ENCODE data around the gene MPV17L2.

MPV17L2 gene

DNA sequence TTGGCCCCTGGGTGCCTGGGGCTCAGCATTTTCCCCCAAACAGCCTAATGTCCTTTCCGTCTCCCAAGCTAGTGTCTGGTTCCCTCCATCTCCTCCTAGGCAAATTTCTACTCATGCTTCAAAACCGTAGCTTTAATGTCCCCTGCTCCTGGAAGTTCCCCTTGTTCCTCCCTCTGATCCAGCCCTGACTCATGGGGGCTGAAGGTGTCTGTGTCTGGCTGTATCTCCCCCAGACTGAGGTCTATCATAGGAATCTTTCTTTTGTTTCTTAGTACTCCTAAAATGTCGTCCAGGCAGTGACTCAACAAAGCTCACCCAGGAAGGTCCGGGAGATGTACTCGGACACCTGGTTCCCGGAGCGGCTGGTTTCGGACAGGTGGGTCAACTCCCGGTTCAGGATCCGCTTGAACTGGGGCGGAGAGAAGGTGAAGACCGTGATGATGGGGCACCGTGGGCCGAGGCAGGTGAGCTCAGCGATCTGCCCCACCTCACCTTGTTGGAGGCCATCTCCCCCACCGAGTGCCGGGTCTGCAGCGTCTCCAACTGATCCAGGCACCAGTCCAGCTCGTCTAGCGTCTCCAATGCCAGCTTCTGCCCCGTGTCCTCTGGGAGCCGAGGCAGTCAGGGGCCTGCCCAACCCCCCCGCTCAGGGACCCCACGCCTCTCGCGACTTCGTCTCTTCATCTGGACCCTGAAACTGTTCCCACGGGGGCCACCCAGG, 27.1 kb downstream of the MPV17L2 start:
- DNase-seq: no peak

DNA sequence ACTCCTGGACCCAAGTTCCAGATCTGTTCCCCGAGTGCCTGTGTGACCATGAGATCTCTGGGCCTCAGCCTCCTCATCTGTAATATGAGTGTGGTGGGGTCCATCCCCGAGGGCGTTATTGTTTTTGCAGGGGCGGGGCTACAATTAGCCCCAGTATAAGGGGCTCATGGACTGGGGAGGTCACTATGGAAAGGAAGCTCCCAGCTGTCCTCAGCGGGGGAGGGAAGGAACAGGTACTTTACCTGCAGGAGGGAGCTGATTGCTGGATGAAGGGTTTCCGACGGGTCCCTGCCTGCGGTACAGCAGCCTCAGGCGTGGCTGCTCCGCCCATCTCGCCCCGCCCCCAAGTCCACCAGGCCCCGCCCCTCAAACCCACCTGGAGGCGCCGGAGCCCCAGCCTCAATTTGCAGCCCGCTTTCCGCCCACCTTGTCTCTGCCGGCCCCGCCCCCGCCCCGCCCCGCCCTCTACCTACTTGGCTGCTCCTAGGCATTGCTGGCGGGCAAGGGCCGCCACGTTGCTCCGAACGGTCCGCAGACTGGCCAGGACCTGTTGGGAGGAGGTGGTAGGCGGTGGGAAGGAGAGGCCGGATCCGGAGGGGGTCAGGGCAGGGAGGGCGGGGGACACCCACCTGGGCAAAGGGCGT, 27.7 kb downstream of the MPV17L2 start:
- no peak for DNase-seq

DNA sequence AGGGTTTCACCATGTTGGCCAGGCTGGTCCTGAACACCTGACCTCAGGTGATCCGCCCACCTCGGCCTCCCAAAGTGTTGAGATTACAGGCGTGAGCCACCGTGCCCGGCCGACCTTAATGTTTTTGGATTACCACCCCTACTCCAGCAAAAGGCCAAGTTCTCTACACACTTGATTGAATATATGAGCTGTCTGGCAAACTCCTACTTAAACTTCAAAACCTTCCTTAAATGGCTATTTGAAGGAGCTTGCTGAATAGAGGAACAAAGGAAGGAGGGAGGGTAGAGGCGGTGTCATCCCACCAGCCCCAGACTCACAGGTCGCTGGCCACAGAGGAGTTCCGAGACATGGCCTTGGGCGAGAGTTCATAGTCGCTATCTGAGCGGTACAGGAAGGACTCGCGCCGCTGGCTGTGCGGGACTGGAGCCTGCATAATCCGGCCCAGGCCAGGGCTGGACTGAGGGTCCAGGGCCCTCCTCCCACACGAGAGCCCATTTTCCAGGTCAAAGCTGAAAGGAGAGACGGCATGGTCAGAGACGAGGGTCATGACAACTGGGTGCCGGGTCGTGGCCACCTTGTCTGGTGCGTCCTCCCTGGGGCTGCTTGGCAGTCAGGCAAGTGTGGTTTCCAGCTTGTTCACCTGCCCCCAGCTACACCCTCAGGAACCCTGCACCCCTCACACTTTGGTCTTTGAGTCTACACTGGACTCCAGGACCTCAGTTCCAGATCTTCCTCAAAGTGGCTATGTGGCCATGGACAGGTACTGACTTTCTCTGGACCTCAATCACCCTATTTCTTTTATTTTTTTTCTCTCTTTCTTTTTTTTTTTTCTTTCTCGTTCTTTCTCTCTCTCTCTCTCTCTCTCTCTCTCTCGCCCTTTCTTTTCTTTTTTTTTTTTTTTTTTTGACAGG, 29.1 kb downstream of the MPV17L2 start:
- no peak for DNase-seq

DNA sequence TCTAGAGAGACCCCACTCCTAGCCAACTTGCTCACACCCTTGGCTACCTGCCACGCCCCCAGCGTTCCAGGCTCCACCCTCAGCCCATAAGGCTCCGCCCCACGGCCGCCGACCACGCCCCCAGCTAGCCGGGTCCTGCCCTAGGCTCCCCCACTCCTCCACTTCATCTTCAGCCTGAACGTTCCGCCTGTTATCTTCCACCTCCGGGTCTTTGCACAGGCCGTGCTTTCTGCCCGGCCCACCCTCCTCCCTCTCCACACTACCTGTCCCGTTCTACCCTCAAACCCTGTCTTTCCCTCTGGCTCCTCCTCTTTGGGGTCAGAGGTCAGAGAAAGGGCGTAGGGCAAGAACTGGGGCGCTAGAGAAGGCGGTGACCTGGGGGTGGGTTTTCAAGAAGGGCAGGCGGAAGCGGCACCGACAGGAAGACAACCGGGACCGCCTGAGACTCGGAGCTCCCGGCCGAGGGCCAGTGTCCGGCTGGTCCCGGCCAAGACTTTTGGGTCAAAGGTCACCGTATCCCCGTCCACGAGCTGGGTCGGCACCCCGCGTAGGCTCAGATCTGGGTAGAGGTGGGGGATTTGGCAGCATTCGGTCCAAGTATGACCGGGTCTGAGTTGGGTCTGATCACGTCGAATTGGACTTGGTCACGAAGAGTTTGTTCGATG, 31.0 kb downstream of the MPV17L2 start:
- DNase-seq: peak; percentile 43

DNA sequence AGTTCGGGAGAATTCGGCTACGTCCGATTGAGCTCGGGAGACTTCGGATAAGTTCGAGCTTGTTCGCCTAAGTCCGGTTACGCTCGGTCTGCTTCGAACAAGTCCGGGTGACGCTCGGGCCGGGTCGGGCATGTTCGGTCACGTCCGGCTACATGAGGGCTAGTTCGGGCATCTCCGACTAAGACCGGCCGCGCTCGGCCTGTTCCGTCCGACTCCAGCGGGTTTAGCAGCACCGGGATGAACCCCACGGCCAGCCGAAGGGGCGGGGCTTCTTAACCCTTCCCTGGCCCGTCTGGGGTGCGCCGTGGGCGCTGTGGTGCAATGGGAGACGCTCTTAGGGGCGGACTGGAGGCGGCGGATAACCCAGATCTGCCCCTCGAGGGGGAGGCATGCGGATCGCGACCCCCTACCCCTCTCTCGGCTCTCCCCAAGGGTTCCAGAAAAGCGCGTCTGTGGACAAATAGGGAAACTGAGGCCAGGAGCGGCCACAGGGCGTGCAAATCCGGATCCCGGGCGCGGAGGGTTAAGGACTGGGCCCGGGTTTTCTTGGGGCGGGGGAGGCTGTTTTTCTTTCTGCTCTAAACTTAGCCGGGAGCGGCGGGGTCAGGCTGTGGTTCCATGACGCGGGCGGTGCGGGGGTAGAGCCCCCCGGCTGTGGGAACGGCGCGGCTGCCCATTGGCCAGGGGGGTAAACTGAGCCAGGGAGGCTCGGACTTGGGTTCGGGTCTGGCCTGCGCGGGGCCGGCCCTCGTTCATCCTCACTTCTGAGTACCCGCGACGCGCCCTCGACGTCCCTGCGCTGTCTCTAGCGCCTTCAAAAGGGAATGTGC, 31.7 kb downstream of the MPV17L2 start:
- peak; percentile 96 for DNase-seq

DNA sequence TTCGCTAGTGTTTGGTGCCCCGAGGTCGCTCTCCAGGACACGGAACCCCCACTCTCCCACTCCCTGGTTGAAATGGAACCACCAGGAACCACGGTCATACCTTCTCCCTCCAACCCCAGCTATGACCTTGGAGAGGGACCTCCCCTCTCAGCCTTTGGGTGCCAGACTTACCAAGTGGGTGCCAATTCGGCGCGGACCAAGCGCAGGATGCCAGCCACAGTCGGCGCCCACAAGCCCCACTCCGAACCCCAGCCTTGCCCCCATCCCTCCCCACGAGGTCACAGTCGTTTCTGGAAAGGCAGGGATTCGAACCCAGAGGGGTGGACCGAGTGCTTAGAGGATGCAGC, 32.3 kb downstream of the MPV17L2 start:
- no peak for DNase-seq

DNA sequence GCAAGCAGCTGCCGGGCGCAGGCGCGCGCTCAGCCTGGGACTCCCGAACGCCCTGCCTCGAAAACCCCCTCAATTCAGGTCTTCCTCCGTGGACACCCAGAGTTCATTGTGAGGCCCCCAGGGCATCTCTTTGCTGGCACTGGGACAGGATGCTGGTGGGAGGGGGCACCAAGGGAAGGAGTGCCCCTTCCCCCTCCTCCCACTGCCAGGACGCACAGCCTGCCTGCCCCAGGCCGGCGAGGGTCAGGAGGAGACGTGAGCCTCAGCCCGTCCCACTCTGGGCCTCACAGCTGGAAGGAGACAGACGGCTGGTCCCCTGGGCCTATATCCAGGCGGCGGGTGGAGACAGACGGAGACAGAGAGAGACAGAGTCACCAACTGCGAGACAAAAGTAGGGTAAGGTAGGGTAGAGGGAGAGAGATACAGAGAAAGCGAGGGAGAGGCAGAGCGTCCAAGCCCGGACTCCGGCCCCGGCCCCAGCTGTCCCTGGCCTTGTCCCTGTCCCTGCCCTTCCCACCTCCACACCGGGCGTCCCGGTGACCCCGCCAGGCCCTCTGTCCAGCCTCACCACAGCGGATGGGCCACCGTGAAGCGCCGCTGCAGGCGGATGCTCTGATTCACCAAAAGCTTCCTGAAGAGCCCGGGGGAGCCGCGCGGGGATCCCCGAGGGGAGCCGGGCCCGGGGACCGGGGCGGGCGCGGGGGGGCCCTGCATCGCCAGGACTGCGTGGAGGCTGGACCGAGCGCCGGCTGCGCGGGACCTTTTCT, 32.9 kb downstream of the MPV17L2 start, which contains the start of gene PDE4C:
Gene PDE4C, minus strand, starts transcription at position 737 of the 767 bp plus-strand sequence. Its CDS starts 23 bp downstream, at position 714.
- DNase-seq: no peak

DNA sequence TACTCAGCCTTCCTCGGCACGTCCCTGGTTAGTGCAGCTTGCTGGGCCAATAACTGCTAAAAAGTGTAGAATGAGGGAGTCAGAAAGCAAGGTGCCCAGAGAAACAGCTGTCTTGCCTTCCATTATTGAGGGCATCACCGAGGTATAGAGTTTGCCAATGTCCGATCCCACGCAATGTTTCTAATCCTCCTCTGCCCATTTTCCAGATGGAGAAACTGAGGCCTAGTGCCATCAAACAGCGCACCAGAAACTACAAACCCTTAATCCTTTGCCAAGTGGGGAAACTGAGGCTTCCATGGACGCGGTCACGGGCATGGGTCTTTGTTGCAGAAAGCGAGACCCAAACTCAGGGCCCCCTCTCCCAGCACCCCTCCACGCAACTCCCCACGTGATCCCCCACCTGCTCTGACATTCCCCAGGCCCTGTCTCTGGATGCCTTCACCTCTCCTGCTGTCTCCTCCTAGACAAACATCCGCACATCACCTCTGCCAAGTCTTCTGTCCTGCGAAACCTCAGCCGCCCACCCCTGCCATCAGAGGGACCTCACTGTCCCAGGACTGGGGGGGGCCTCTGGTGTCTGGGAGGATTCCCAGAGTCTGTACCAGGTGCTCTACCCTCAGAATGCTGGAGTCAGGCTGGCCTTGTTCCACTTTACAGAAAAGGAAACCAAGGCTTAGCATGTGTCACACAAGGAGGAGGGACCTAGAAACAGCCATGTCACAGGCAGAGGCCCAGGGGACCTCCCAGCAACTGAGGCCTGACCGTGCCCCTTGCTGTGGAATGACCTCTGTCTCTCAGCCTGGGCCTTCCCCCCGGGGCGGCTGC, 34.1 kb downstream of the MPV17L2 start:
- DNase-seq: no peak

DNA sequence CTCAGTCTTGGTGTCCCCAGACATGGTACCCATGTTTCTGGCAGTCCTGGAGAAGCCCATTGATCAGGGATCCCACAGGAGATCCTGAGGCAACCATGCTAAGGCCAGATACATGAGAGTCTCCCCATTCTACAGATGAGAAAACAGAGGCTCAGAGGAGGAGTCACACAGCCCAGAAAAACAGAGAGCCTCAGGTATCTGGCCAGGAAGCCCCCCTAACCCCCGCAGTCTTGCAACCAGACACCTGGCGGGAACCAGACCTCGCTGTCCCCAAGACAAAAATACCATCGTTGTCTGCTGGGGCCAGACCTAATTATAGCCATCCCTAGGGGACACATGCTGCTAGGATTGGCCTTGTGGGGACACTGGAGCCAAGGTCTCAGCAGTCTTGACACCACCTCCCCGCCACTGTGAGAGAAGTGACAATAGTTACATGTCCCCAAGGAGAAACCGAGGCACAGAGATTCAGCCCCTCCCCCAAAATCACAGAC, 34.8 kb downstream of the MPV17L2 start:
- no peak for DNase-seq

DNA sequence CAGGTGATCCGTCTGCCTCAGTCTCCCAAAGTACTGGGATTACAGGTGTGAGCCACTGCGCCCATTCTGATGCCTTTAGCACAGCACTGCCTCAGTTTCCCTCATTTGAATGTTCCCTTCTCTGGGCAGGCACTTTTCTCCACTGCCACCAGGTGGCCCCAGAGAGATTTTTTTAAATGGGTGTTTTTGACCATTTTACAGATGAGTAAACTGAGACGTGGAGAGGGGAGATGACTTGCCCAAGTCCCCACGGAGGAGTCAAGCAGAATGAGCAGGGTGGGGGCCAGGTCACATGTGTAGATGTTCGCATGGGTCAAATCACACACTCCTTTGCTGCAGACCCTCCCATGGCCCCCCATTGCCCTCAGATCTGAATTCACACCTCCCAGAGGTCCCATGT, 36.5 kb downstream of the MPV17L2 start:
- DNase-seq: no peak

DNA sequence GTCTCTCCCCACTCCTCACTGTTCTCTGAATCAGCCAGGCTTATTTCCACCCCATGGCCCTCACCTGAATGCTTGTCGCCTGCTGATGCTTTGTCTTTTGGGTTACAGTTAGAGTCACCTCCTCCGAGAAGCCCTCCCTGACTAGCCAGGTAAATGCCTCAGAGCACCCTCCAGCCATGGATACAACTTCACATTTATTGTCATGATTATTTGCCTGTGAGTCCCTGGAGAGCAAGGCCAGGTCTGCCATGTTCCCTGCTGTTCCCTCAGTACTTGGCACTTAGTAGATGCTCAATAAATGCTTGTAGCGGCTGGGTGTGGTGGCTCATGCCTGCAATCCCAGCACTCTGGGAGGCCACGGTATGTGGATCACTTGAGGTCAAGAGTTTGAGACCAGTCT, 36.9 kb downstream of the MPV17L2 start:
- no peak for DNase-seq

DNA sequence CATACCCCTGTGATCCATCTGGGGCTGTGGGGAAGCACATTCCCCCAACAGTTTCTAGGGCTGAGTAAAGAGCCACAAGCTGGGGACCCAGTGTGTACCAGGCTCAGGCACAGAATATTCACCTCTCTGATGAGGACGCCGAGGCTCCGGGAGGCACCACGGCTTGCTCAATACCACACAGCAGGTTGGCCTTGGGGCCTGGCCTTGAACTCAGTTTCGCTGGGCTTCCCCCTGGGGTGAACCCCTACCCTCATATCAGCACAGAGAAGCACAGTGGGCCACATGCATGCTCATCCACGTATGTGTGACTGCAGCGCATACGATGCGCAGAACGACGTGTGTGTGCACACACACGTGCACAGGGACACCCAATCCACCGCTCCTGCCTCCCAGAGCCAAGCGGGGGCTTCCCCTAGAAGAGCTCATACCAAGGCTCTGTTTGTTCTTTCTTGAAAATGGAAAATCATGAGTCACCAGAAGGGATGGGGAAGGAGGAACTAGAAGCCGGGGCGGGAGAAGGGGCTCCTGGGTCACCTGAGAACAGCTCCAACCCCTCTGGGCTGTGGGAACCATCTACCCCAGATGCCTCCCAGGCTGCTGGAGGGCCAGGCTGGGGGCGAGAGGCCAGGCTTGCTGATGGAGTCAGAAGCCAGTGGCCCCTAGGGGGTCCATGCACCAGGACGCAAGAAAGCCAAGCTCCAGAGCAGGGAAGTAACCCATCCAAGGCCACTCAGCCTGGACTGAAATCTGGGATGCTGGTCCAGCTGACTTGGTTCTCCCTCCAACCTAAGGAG, 38.1 kb downstream of the MPV17L2 start:
- no peak for DNase-seq

DNA sequence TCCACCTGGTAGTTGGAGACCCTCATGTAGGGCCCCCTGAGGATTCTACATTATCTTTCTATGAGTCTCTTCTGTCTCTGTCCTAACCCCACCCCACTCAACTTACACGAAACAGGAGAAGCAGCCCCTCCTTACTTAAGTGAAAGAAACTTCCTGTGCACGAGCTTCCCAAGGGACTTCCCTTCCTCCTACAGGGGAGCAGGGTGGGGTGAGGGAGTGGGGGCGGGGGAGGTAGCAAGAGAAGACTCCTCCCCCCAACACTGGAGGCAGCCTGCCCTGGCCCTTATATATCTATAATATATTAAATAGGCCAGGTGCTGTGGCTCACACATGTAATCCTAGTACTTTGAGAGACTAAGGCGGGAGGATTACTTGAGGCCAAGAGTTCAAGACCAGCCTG, 38.8 kb downstream of the MPV17L2 start:
- DNase-seq: no peak

DNA sequence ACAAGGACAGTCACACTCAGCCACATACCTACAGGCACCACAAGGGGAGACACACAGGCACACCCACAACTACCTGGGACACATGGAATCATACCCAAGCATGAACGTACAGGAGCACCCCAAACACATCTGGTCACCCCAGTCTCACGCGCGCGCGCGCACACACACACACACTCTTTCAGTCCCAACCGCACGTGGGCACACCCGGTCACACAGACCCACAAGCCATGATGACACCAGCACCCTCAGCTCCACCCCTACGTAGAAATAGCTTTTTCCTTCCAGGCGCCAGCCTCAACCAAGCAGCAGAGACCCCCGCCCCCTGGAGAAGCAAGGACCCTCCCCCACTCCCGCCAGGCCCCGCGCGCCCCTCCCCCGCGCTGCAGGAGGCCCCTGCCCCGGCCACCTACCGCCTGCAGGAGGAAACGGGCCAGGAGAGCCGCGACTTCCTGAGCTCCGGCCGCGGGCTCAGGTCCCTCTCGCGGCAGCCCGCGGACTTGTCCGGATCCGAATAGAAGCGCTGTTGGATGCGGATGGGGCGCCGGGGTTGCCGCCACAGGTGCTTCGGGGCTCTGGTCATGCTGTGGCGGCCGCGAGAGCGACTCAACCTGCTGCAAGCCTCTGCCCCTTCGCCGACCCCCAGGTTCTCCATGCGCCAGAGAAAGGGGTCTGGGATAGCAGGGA, 39.7 kb downstream of the MPV17L2 start:
- DNase-seq: no peak

DNA sequence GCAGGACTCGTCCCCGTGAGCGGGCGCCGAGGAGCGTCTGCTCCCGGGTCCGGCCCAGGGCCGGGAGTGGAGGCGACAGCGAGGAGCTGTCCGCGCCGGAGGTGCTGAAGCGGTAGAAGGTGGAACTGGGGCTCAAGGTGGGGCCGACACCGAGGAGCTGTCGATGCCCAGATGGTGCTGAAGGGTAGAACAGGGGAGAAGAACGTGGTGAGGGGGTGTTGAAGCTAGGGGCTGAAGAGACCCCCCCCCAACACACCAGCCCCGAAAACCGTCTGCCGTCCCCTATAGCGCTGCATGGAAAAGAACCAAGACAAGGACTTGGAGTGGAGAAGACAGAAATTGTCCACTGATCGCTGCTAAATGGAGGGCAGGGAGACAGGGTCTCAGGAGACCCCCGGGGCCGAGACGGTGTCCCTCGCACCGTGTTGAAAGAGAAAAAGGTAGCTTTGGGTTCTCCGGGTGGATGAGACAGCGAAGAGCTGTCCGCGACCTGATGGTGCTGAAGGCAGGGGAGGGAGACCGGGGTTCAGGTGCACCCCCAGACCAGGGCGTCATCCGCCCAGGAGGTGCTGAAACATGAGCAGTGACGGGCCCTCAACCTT, 40.3 kb downstream of the MPV17L2 start:
- peak; percentile 36 for DNase-seq

DNA sequence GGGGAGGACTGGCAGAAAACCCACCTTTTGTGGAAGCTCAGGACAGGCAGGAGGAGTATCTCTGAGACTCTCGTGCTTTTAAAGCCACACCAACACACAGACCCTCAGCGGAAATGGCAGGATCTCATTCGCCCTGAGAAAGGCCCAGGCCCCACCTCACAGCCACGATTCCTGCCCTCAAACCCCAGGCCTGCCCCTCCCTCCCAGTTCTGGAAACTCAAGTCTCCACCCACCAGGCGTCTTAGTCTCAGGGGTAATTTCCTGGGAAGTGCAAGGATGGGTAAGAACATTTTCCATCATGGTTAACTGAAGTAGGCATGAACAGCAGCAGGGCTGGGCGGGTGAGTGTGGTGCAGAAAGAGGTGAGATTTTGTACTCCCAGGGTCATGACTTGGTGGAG, 41.2 kb downstream of the MPV17L2 start:
- DNase-seq: no peak

DNA sequence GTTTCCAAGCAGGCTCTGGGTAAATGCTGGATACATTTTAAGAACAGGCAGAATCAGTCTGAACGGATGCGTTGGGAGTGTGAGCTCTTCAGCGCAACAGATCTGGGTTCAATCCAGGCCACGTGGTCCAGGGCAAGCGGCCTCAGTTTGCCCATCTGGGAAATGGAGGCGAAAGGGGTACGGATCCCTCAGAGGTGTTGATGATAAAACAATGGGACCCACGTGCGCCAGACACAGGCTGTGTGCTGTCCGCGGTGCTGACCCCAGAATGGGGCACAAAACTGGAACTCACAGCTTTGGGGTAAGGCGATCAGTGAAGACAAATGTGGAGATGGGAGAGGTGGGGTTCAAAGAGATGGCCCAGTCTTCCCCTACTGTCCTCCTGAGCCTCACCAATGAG, 46.3 kb downstream of the MPV17L2 start:
- DNase-seq: no peak

DNA sequence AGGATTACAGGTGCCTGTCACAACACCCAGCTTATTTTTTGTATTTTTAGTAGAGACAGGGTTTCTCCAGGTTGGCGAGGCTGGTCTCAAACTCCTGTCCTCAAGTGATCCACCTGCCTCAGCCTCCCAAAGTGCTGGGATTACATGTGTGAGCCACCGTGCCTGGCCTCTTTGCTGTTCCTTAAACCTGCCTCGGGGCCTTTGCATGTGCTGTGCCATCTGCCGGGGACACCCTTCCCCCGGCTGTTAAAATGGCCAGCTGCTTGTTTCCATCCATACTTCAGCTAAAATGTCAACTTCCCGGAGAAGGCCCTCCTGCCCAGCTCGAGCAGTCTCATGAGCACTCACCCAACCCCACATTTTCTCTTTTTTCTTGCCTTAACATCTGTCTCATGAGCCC, 52.3 kb downstream of the MPV17L2 start:
- DNase-seq: no peak
